Neuronal stem cell (in vitro differentiated cells): Measurements from ENCODE around the gene NTF4.

Source experiments
- DNase-seq: peaks from one replicate; pipeline ENCODE4 v3.0.0-alpha.2; 2013; ENCODE audit warnings: low spot score
- H2AFZ ChIP-seq: one replicate; pipeline ENCODE4 v1.6.1; 2013; ENCODE audit warnings: mild to moderate bottlenecking, low read length, inconsistent platforms
- H2AK5ac ChIP-seq: 2 replicates; pipeline ENCODE4 v1.6.1; 2013; ENCODE audit warnings: low read depth, mild to moderate bottlenecking, inconsistent platforms, low read length, moderate library complexity, mixed read lengths
- H2BK120ac ChIP-seq: 2 replicates; pipeline ENCODE4 v1.6.1; 2013; ENCODE audit warnings: low read depth, mild to moderate bottlenecking, inconsistent platforms, low read length, moderate library complexity, mixed read lengths
- H2BK12ac ChIP-seq: one replicate; pipeline ENCODE4 v1.6.1; 2013; ENCODE audit warnings: low read length, inconsistent platforms
- H2BK15ac ChIP-seq: 2 replicates; pipeline ENCODE4 v1.6.1; 2013; ENCODE audit warnings: mild to moderate bottlenecking, low read length, inconsistent platforms, mixed read lengths
- H2BK5ac ChIP-seq: one replicate; pipeline ENCODE4 v1.6.1; 2013; ENCODE audit warnings: inconsistent platforms, mild to moderate bottlenecking, low read length, moderate library complexity
- H3K14ac ChIP-seq: one replicate; pipeline ENCODE4 v1.6.1; 2013; ENCODE audit warnings: low read length, inconsistent platforms
- H3K18ac ChIP-seq: 2 replicates; pipeline ENCODE4 v1.6.1; 2013; ENCODE audit warnings: low read length, inconsistent platforms
- H3K23ac ChIP-seq: 2 replicates; pipeline ENCODE4 v1.6.1; 2013; ENCODE audit warnings: low read depth, mild to moderate bottlenecking, mixed read lengths, low read length, inconsistent platforms; ENCODE audit not compliant: poor library complexity
- H3K27ac ChIP-seq: replicated peaks from 3 replicates; pipeline ENCODE4 v1.5.1; 2013; ENCODE audit warnings: low read length, inconsistent platforms
- H3K27me3 ChIP-seq, 3 experiments: 2 replicates each; pipeline ENCODE4 v1.6.1; 2013; ENCODE audit warnings: low read length in 3 of 3, mild to moderate bottlenecking in 2 of 3, inconsistent platforms in 1 of 3, low read depth in 1 of 3, mixed read lengths in 1 of 3, moderate library complexity in 1 of 3; ENCODE audit not compliant: control insufficient read depth in 3 of 3, insufficient read depth in 3 of 3
- H3K36me3 ChIP-seq, 2 donors: replicated peaks in 1 of 2; 2 replicates each; pipeline ENCODE4 v1.6.1; 2013; ENCODE audit warnings: low read length in 2 of 2; ENCODE audit not compliant: control insufficient read depth in 2 of 2, insufficient read depth in 2 of 2
- H3K4ac ChIP-seq: 2 replicates; pipeline ENCODE4 v1.6.1; 2013; ENCODE audit warnings: inconsistent platforms, mild to moderate bottlenecking, low read length, moderate library complexity
- H3K4me1 ChIP-seq, 2 donors: 1 replicate in 1 of 2; 2 replicates in 1 of 2; pipeline ENCODE4 v1.6.1; 2013; ENCODE audit warnings: low read length in 2 of 2, low read depth in 1 of 2; ENCODE audit not compliant: control insufficient read depth in 2 of 2, insufficient read depth in 1 of 2
- H3K4me2 ChIP-seq: one replicate; pipeline ENCODE4 v1.6.1; 2013; ENCODE audit warnings: mild to moderate bottlenecking, low read length, inconsistent platforms; ENCODE audit not compliant: insufficient read depth, poor library complexity, severe bottlenecking
- H3K4me3 ChIP-seq, 2 donors: 2 replicates each; pipeline ENCODE4 v1.5.1; 2013; ENCODE audit warnings: low read length in 2 of 2, mild to moderate bottlenecking in 2 of 2, inconsistent platforms in 1 of 2, moderate library complexity in 1 of 2
- H3K79me1 ChIP-seq: one replicate; pipeline ENCODE4 v1.6.1; 2013; ENCODE audit warnings: low read depth, mild to moderate bottlenecking, inconsistent platforms, low read length, moderate library complexity
- H3K9ac ChIP-seq: one replicate; pipeline ENCODE4 v1.6.1; 2013; ENCODE audit warnings: mild to moderate bottlenecking, low read depth, low read length, inconsistent platforms; ENCODE audit not compliant: poor library complexity
- H3K9me3 ChIP-seq, 2 donors: replicated peaks in 1 of 2; 2 replicates each; pipeline versions ENCODE3 to v1.6.1; 2013; ENCODE audit warnings: low read length in 2 of 2, mild to moderate bottlenecking in 2 of 2, inconsistent platforms in 1 of 2, low read depth in 1 of 2, mixed read lengths in 1 of 2, moderate library complexity in 1 of 2; ENCODE audit not compliant: control insufficient read depth in 2 of 2, insufficient read depth in 1 of 2
- H4K8ac ChIP-seq: one replicate; pipeline ENCODE4 v1.6.1; 2013; ENCODE audit warnings: low read depth, mild to moderate bottlenecking, inconsistent platforms, low read length, moderate library complexity
- H4K91ac ChIP-seq: one replicate; pipeline ENCODE4 v1.6.1; 2013; ENCODE audit warnings: low read length, low read depth, mild to moderate bottlenecking, inconsistent platforms; ENCODE audit not compliant: poor library complexity
- WGBS, 2 donors: extraction: QIAGEN DNeasy Blood & Tissue Kit; methylation state at CpG; one replicate each; pipeline ENCODE4 v1.1.7; 2013; ENCODE audit warnings: missing lambda C conversion rate in 2 of 2, mixed read lengths in 1 of 2; ENCODE audit not compliant: insufficient read length in 2 of 2, insufficient replicate concordance in 1 of 2; ENCODE audit errors: extremely low coverage in 2 of 2; 5-methylcytosine and 5-hydroxymethylcytosine counted together

The NTF4 gene

GRCh38 chr19:49085020-49085867 lies 20.6 kb upstream of the NTF4 start, which contains the start of gene SNRNP70:
Gene SNRNP70 (plus strand): TSS chr19:49085451. CDS start chr19:49086415, 964 bp downstream.
- H3K9me3 ChIP-seq = peaks cover 2 to 6% of the 10 kb centered on the region in 2 donors
- no peak within 1 kb of the TSS for H4K91ac ChIP-seq
- no peak within 1 kb of the TSS for H2BK120ac ChIP-seq
- H3K79me1 ChIP-seq = peaks cover 5% of the 10 kb centered on the region
- H2BK5ac ChIP-seq = peak within 1 kb of the TSS; percentile 95
- no peak within 1 kb of the TSS for H2BK12ac ChIP-seq
- peak within 1 kb of the TSS; percentile 100 for H3K23ac ChIP-seq
- H3K27ac ChIP-seq = peak within 1 kb of the TSS; percentile 94
- WGBS, 2 donors = no CpG with 5 or more reads among the region's 89 CpGs
- DNase-seq = peak; percentile 99
- peak within 1 kb of the TSS; percentile 99 for H3K18ac ChIP-seq
- peak within 1 kb of the TSS; percentile 89 for H2AFZ ChIP-seq
- peaks cover 0 to 4% (median 0%) of the 10 kb centered on the region in 3 experiments for H3K27me3 ChIP-seq
- peak within 1 kb of the TSS; percentile 32 for H2AK5ac ChIP-seq
- H3K4me1 ChIP-seq = peaks cover 6 to 7% of the 10 kb centered on the region in 2 donors
- H3K14ac ChIP-seq = peak within 1 kb of the TSS; percentile 97
- H4K8ac ChIP-seq = no peak within 1 kb of the TSS
- H3K9ac ChIP-seq = peak within 1 kb of the TSS; percentile 99
- peaks cover 22 to 39% of the 10 kb centered on the region in 2 donors for H3K36me3 ChIP-seq
- no peak within 1 kb of the TSS for H2BK15ac ChIP-seq
- H3K4me3 ChIP-seq = peak within 1 kb of the TSS; percentile 96 to 97
- H3K4me2 ChIP-seq = peak within 1 kb of the TSS; percentile 87
- H3K4ac ChIP-seq = no peak within 1 kb of the TSS

- DNase-seq = no peak
- Histone ChIP-seq H3K27ac (peak overlapping the region; percentile 48), H3K36me3 (peaks cover 17 to 32% of the 10 kb centered on the region in 2 donors)
These were observed 19.8 kb upstream of the NTF4 start for GRCh38 chr19:49084206-49085019.

GRCh38 chr19:49081273-49081672 lies 16.7 kb upstream of the NTF4 start:
- no peak overlapping the region for H2BK12ac ChIP-seq
- H3K79me1 ChIP-seq = peaks cover under 1% of the 10 kb centered on the region
- peaks cover 2 to 6% of the 10 kb centered on the region in 2 donors for H3K9me3 ChIP-seq
- no peak overlapping the region for H3K4me3 ChIP-seq
- no peak overlapping the region for H4K8ac ChIP-seq
- no peak overlapping the region for H3K14ac ChIP-seq
- no peak overlapping the region for H3K27ac ChIP-seq
- H3K9ac ChIP-seq = no peak overlapping the region
- no peak overlapping the region for H3K4ac ChIP-seq
- H3K27me3 ChIP-seq = peaks cover 0 to 4% (median 0%) of the 10 kb centered on the region in 3 experiments
- H3K23ac ChIP-seq = no peak overlapping the region
- peaks cover 1 to 2% of the 10 kb centered on the region in 2 donors for H3K4me1 ChIP-seq
- H4K91ac ChIP-seq = no peak overlapping the region
- H3K4me2 ChIP-seq = no peak overlapping the region
- no peak overlapping the region for H2AFZ ChIP-seq
- no peak overlapping the region for H2BK15ac ChIP-seq
- no peak overlapping the region for H2BK120ac ChIP-seq
- no peak overlapping the region for H2AK5ac ChIP-seq
- WGBS, 2 donors = no CpG with 5 or more reads among the region's 1 CpG
- H3K36me3 ChIP-seq = peaks cover under 1 to 3% of the 10 kb centered on the region in 2 donors
- DNase-seq = no peak
- no peak overlapping the region for H2BK5ac ChIP-seq
- no peak overlapping the region for H3K18ac ChIP-seq

More at GRCh38 chr19:49084206-49085019, 19.8 kb upstream of the NTF4 start:
- no peak overlapping the region for H2BK120ac ChIP-seq
- H4K91ac ChIP-seq = no peak overlapping the region
- no peak overlapping the region for H3K4ac ChIP-seq
- H2BK12ac ChIP-seq = no peak overlapping the region
- no peak overlapping the region for H3K23ac ChIP-seq
- peaks cover 2 to 6% of the 10 kb centered on the region in 2 donors for H3K9me3 ChIP-seq
- H3K4me1 ChIP-seq = peaks cover 6 to 7% of the 10 kb centered on the region in 2 donors
- H2BK15ac ChIP-seq = no peak overlapping the region
- H2AK5ac ChIP-seq = no peak overlapping the region
- peak overlapping the region; percentile 12 to 96 for H3K4me3 ChIP-seq
- peaks cover 5% of the 10 kb centered on the region for H3K79me1 ChIP-seq
- H3K27me3 ChIP-seq = peaks cover 0 to 4% (median 0%) of the 10 kb centered on the region in 3 experiments
- H3K4me2 ChIP-seq = peak overlapping the region; percentile 58
- no peak overlapping the region for H3K18ac ChIP-seq
- peak overlapping the region; percentile 79 for H2AFZ ChIP-seq
- H3K9ac ChIP-seq = no peak overlapping the region
- H3K14ac ChIP-seq = no peak overlapping the region
- WGBS, 2 donors = 100% methylated on average over 1 of the region's 26 CpGs; no CpG with 5 or more reads in 1 of the 2 donors
- no peak overlapping the region for H2BK5ac ChIP-seq
- H4K8ac ChIP-seq = no peak overlapping the region
